RPMI8226 (cell line): ENCODE measurements around the gene MACROD2.

Experiments used
- DNase-seq: peaks from one replicate; pipeline ENCODE4 v3.0.0-alpha.2; 2015

MACROD2 gene

DNA sequence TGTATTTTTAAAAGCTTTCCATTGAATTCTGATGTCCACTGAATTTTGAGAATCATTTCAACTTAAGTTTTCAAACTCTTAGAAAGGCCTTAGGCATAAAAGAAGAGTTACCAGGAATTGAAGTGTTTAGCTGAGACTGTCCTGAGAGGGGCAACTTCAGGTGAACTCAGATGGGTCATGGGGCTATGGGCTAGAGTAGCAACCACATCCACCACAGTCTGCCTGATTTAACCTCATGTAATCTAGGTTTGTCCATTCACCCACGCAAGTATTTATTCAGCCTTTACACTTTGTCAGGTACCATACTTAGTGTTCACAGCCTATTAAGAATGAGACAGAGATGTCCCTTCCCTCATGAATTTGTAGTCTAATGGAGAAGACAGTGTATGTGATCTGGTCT lies 2076.9 kb downstream of the MACROD2 start:
- no peak for DNase-seq

DNA sequence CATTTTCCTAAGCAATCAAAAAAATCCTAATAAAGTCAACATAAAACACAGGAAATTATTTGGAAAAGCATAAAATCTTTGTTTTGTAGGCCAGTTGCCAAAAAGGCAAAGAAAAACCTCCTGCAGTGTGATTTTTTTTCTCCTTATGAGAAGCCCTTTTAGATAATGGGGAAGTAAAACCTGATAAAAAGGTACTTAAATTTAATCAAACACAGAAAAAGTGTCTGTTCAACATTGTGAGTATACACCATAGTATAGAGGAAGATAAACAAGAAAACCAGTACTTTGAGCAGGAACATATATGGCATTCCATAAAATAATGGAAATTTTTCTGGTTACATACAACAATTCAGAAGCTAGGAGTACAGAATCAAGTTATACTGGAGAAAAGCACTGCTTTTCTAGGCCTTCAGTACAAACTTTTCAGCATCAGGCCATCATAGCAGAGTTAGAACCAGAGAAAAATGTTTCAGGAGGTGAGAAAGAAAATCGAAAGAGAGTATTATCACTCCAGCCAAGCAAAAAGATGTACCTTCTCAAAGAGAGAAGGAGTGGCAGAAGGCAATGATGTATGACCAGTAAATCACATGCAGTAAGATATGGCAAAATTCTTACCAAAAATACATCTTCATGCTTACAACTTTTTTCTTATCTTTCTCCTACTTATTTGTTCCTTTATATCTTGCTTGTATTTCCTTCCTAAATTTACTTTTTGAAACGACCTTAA lies 2083.0 kb downstream of the MACROD2 start:
- DNase-seq, result no peak

DNA sequence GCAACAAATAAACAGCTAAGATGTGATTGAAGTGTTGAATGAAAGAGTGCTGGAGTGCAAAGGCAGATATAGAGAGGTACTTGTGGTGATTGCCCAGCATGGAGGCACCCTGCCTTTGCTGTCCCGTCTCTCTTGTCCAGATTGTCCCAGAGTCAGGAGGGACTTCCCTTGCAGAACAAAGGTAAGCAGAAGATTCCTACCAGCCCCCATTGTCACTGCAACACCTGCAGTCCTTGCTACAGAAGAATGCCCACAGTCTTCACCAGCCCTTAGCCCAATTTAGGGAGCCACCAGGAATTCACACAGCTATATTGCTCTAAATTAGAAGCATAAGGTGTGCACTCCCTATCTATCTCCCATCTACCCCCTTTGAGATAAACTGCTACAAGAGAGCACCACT lies 2086.1 kb downstream of the MACROD2 start:
- no peak for DNase-seq

DNA sequence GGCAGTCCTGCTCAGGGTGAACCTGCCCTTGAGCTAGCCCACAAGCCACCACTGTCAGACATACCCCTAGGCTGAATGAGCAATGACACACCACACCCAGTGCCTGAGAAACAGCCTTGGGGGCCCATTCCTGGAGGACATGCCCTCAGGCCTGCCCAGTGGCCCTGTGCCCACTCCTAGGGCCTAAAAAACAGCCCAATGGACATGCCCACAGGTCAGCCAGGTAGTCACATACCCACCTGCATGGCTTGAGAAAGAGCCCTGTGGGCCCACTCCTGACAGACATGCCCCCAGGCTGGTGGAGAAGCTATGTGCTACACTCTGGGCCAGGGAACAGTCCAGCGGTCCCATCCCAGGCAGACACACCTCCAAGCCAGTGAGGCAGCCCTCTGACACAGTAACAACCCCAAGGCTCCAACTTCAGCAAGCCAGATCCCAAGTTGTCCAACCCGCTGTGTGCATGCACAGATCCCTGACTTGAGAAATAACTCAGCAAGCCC lies 2086.8 kb downstream of the MACROD2 start:
- DNase-seq, result no peak

DNA sequence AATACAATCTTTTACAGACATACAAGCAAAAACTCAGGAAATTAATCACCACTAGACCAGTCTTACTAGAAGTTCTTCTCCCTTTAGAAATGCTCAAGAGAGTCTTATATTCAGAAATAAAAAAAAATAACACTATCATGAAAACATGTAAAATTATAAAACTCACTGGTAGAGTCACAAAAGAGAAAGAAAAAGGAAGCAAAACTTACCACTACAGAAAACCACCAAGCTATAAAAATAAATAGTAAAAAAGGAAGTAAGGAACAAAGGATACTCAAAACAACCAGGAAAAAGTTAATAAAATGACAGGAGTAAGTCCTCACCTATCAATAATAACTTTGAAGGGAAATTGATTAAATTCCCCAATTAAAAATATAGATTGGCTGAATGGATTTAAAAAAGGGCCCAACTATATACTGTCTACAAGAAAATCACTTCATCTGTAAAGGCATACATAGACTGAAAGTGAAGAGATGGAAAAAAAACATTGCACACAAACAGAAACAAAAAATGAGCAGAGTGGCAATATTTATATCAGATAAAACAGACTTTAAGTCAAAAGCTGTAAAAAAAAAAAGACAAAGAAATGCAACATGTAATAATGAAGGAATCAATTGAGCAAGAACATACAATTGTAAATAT lies 2088.4 kb downstream of the MACROD2 start:
- no peak for DNase-seq

DNA sequence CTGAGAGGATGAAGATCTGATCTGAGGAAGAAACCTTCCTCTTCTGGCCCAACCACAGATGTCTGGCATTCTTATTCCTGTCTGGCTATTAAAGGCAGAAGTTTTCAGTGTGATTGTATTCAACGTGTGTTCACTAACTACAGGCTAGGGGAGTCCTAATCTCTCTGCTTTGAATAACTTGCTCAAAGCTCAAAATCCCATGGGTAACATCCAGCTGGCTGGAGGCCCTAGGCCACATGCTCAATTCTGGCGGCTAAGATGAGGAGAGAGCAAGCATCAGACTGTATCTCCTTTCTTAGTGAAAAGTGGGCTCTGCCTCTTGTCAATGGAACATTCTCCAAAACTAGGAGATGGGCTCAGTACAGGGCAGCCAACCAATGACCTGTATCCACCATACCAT lies 2099.9 kb downstream of the MACROD2 start:
- DNase-seq, result no peak

DNA sequence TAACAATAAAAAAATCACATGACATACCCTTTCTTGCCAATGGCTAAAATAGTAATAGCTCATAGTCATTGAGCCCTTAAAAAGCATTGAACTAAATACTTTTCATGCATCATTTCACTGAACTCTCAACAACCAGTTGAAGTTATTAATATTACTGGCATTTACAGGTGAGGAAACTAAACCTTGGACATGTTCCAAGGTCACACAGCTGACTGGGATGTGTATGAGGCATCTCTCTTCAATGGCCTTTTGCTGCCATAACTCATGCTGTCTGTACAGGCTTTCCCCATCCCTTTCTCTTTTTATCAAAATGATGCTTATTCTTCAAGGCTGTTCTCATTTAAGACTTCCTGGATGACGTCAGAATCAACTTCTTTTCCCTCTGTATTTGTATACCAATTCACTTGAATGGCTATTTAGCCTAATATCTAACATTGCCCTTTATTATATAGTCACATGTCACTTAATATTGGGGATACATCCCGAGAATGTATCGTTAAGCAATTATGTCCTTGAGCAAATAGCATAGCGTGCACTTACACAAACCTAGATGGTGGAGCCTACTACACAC lies 2101.5 kb downstream of the MACROD2 start:
- DNase-seq, result no peak

DNA sequence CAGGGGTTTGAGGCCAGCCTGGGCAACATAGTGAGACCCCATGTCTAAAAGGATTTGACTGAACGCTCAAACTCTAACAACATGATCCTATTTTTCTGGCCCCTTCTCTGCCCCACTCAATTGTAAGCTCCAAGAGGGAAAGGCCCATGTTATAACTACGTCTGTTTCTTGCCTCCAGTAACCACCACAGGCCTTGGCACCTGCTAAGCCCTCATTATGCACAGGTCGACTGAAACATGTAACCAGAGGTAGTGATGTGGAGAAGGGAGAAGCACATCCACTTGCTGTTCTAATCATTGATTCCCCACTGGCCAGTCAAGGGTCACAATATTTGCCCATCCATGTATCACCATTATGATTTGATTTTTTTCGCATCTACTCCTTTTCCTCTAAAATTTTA lies 2102.5 kb downstream of the MACROD2 start:
- DNase-seq, result no peak

DNA sequence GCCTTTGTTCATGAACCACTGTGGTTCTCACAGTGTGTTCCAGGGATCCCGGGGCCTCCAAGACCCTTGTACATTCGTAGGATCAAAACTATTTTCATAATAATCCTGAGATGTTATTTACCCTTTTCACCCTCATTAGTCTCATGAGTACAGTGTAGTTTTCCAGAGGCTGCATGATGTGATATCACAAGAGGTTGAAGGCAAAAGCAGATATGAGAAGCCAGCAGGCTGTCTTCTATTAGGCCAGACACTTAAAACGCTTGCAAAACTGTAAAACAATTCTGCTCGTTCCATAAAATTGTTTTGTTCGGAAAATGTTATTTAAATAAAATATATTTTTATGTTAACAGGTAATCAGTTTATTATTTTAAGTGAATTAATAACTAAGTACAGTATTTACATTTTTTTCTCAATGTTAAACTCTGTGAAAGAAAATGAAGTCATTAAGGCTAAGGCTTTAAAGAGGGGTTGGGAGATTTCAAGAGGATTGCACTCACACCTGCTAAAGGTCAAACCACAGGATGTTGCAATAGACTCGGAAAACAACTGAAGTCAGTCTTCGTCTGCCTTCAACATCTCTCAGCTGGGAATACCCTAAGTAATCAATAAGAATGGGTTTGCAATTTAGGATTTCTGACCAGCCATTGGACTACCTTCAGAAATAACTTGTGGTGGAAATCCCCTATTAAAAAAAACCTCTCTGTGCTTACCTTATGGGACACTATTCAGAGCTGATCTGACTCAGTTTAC lies 2103.7 kb downstream of the MACROD2 start:
- DNase-seq, result no peak

DNA sequence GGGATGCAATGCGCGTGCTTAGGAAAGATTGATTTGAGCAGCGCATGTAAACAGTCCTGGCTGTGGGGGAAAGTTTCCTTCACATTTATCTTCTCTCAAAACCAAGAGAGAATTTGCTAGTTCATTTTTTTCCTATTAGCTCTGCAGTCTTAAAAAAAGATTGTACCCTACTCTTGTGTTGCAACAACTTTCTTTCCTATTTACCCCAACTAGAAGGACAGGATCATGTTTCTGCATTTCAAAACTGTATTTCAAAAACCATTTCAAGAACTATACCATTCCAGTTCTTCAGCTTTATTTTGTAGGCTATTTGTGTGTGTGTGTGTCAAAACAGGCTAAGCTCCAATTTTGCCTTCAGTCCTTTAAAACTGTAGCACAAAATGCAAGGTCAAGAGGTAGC lies 2104.8 kb downstream of the MACROD2 start:
- no peak for DNase-seq

DNA sequence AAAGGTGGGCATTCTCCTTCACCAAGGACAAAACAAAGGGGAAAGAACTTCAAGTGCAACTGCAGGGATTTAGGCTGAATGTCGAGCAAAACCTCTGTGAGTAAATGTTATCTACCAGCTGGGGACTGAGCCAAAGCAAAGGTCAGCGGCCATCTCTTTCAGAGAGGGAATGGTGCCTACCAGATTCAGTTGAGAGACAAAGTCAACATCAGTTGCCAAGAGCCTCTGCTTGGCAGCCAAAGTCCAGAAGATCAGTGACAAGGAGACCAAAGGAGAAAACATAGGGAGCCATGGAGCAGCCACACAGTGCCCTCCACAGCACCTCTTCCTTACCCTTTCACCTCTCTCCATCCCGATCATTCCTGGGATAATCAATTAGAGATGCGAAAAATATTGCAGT lies 2105.5 kb downstream of the MACROD2 start:
- no peak for DNase-seq
